Right lobe of liver (tissue), 6 donors: ENCODE measurements around the gene NOC3L. TPM values are rescaled to one million over a fixed set of nuclear protein-coding genes. Genes with fewer than 3 reads are reported as not detected.

Experiments
- ATAC-seq, 4 donors: fragments of 200-7000 bp; cut with Tn5 transposase; one replicate each; pipeline ENCODE4 v1.9.1; 2020; ENCODE audit warnings: mild to moderate bottlenecking in 4 of 4, moderate library complexity in 4 of 4
- DNase-seq, 3 donors: peaks; one replicate each; pipeline ENCODE4 v3.0.0-alpha.2; 2020
- H3K27ac ChIP-seq, 3 donors: fragments of 200-600 bp; one replicate each; pipeline ENCODE4 v1.8.0; 2022
- H3K27me3 ChIP-seq, 2 donors: fragments of 200-600 bp; one replicate each; pipeline ENCODE4 v1.8.0; 2022
- H3K36me3 ChIP-seq, 4 donors: fragments of 200-600 bp; sonication (generic) in 1 of 4; one replicate each; pipeline versions ENCODE4 v1.5.1 to v1.8.0; 2017 to 2022; ENCODE audit warnings: control low read depth in 1 of 4
- H3K4me1 ChIP-seq, 4 donors: fragments of 200-600 bp; sonication (generic) in 1 of 4; one replicate each; pipeline versions ENCODE4 v1.5.1 to v1.8.0; 2017 to 2022; ENCODE audit warnings: control low read depth in 1 of 4
- H3K4me3 ChIP-seq, 3 donors: fragments of 200-600 bp; one replicate each; pipeline ENCODE4 v1.8.0; 2022
- H3K9me3 ChIP-seq, 4 donors: fragments of 200-600 bp; sonication (generic) in 1 of 4; one replicate each; pipeline versions ENCODE4 v1.5.1 to v1.8.0; 2017 to 2022; ENCODE audit warnings: control low read depth in 1 of 4
- POLR2A ChIP-seq: fragments of 450-650 bp; IDR thresholded peaks from one replicate; pipeline ENCODE4 v1.6.1; 2017; ENCODE audit warnings: antibody characterized with exemption, mild to moderate bottlenecking
- WGBS: methylation state at CpG from one replicate; pipeline ENCODE4 v1.1.6; 2018; ENCODE audit warnings: low coverage, low lambda C conversion rate; ENCODE audit not compliant: insufficient coverage; ENCODE audit errors: missing lambda C conversion rate; 5-methylcytosine and 5-hydroxymethylcytosine counted together
- intact Hi-C, 2 donors: fragments of 100-400 bp; cut with DNase I; formaldehyde crosslinking; loops; one replicate each; pipeline versions ENCODE4 v1.11.2 to v1.14.1; 2022
- total RNA-seq, 6 experiments: library from RNA; depleted of rRNA in 2 of 6; stranded (reverse); fragments of >200 nt in 2 of 6; fragmentation: NEBNext Ultra II Directional in 3 of 6; extraction: Animal tissue kit (Norgen Biotek cat#: 25700) in 3 of 6; gene quantifications; one replicate each; pipeline versions ENCODE4 v1.1.0 to v1.2.4, GENCODE V29; 2016 to 2023
- TF ChIP-seq, protein P1 (sequence below), 4 donors: fragments of 200-600 bp in 3 of 4; fragments of 450-650 bp in 1 of 4; IDR thresholded peaks; one replicate each; pipeline versions ENCODE4 v1.5.1 to v1.8.0; 2016 to 2022; ENCODE audit warnings: antibody characterized with exemption in 4 of 4, mild to moderate bottlenecking in 2 of 4
- donor health status: DM: no; HTN: yes; CAD: no.
- donor health status: DM: no; HTN: no; CAD: no.
- donor health status: DM: no; HTN: no; CAD: no.
- donor health status: DM: no; HTN: yes; CAD: no.
- donor health status: DM: no; HTN: yes; CAD: no.

Gene NOC3L
- total RNA-seq, 6 experiments from 2014 or later: 6.2 to 11.2 (median 9.5) TPM

DNA sequence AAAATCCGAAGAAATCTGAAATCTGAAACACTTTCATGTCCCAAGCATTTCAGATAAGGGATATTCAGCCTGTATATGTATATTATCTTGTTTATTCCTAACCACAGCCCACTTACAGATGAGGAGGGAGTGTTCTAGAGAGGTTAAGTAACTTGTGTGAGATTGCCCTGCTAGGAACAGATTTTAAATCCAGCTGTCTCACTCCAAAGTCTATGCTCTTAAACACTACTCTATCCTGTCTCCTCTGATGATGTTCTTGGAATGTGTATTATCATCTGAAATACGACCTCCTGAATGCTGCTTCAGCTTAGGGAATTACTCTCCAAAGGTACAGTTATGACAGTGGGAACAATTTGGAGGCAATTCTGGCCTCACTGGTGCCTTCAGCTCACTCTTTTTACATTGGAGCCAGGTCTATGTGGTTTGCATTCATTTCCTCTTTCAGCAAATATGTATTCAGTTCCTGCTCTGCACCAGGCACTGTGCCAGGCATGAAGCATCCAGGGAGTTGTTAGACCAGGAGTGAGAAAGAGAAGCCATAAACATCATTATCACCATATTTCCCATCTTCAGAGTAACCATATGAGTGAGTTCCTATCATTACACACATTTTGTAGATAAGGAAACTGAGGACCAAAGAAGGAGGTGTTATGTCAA, 70.2 kb downstream of the NOC3L start:
- 57% methylated on average over 2 of the region's 2 CpGs for WGBS
- no peak for ATAC-seq

DNA sequence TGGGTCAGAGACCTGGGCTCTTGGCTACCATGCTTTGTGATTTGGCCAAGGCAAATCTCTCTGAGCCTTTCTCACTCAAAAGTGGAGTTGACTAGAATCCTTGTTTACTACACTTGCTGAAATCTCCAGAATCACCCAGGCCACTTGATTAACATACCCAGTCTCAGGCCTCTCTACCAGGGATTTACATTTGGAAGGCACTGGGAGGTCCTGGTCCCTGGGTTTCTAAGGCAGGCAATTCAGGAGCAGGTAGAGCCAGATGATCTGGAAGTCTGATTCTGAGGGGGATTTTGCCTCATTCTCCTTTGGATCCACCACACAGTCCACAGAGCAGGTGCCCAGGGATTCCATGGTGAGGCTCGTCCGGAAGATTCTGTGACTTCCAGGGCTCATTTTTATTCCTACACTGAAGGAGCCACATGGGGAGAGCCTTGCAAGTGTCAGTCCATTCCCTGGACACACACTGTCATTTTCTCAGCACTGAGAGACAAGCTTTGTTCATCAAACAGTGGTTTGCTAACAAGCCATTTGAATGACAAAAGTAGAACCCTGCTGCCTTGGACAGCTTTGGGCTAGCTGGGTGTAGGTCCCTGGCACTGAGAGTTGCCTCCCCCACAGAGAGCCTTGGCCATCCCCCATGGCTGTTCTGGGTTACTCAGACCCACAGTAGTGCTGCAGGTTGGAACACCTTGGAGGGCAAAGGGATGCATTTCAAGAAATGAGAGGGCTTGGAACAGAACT, 74.2 kb downstream of the NOC3L start:
- no peak overlapping the region for H3K4me3 ChIP-seq
- TF ChIP-seq POLR2A: no peak
- TF ChIP-seq, protein P1, sequence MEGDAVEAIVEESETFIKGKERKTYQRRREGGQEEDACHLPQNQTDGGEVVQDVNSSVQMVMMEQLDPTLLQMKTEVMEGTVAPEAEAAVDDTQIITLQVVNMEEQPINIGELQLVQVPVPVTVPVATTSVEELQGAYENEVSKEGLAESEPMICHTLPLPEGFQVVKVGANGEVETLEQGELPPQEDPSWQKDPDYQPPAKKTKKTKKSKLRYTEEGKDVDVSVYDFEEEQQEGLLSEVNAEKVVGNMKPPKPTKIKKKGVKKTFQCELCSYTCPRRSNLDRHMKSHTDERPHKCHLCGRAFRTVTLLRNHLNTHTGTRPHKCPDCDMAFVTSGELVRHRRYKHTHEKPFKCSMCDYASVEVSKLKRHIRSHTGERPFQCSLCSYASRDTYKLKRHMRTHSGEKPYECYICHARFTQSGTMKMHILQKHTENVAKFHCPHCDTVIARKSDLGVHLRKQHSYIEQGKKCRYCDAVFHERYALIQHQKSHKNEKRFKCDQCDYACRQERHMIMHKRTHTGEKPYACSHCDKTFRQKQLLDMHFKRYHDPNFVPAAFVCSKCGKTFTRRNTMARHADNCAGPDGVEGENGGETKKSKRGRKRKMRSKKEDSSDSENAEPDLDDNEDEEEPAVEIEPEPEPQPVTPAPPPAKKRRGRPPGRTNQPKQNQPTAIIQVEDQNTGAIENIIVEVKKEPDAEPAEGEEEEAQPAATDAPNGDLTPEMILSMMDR (IDR thresholded peaks at IDR 0.05): no peak
- WGBS: 80% methylated on average over 2 of the region's 2 CpGs
- peaks cover 0 to 3% (median 0%) of the 10 kb centered on the region in 4 donors for H3K4me1 ChIP-seq
- H3K27me3 ChIP-seq: no peaks in the 10 kb centered on the region
- ATAC-seq (no peak), DNase-seq (no peak)
- H3K9me3 ChIP-seq: no peaks in the 10 kb centered on the region
- intact Hi-C loops: no loop called here
- H3K36me3 ChIP-seq: no peaks in the 10 kb centered on the region
- H3K27ac ChIP-seq: no peak overlapping the region

More for the DNA sequence above, 70.2 kb downstream of the NOC3L start:
- Histone ChIP-seq H3K36me3 (no peaks in the 10 kb centered on the region), H3K9me3 (no peaks in the 10 kb centered on the region), H3K4me1 (peaks cover 0 to 3% (median 0%) of the 10 kb centered on the region in 4 donors), H3K4me3 (no peak overlapping the region), H3K27ac (no peak overlapping the region), H3K27me3 (no peaks in the 10 kb centered on the region)
- no peak for TF ChIP-seq POLR2A
- TF ChIP-seq, protein P1 (IDR thresholded peaks at IDR 0.05): no peak
- DNase-seq: no peak
- intact Hi-C loops: no loop called here

DNA sequence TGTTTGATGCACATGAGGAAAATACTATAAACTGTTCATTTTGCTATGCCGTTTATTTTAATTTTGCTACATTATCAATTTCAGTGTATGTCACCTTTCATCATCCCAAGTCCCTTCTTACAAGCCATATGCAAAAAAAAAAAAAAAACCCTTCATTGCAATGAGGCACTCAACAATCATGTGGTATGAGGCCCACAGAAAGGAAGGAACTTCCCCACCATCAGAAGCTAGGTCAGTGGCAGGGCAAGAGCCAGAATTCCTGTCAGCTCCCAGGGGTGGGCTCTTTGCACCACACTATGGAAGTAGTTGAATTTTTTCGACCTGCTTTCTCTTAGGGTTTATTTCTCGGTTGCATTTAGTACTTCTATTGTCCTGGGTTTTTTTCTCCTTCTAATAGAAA, 75.4 kb downstream of the NOC3L start:
- WGBS: 75% methylated on average over 3 of the region's 3 CpGs
- no peak for ATAC-seq
- Histone ChIP-seq H3K4me3 (no peak overlapping the region), H3K36me3 (no peaks in the 10 kb centered on the region), H3K27me3 (no peaks in the 10 kb centered on the region), H3K27ac (no peak overlapping the region), H3K9me3 (no peaks in the 10 kb centered on the region), H3K4me1 (peaks cover 0 to under 1% (median 0%) of the 10 kb centered on the region in 4 donors)
- TF ChIP-seq POLR2A: no peak
- TF ChIP-seq, protein P1 (IDR thresholded peaks at IDR 0.05): no peak
- no peak for DNase-seq
- intact Hi-C loops: no loop called here

DNA sequence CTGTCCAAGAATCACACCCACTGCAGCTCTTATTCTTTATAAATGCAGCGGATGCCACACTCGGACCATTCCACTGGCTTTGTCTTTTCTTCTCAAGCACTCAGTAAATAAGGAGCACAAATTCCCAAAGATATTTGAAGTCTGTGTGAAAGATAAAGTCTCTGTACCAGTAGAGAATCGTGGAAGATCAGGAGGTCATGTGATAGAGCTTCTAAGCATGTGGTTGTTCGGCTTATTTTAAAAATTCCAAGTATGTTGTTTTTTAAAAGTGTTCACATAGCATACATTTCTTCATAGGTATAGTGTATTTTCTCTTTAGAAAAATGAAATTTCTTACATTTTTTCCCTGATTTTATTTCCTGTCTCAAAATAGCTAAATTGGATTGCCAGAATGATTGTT, 75.8 kb downstream of the NOC3L start:
- Histone ChIP-seq H3K27ac (no peak overlapping the region), H3K4me1 (no peaks in the 10 kb centered on the region), H3K9me3 (no peaks in the 10 kb centered on the region), H3K27me3 (no peaks in the 10 kb centered on the region), H3K4me3 (no peak overlapping the region), H3K36me3 (no peaks in the 10 kb centered on the region)
- intact Hi-C loops: no loop called here
- no peak for TF ChIP-seq POLR2A
- TF ChIP-seq, protein P1 (IDR thresholded peaks at IDR 0.05): no peak
- no peak for DNase-seq
- ATAC-seq: no peak
- 69% methylated on average over 4 of the region's 4 CpGs for WGBS
